ENCODE results near the gene PDE1A.

GRCh38 chr2:182302174-182302573 lies 124.7 kb downstream of the PDE1A start:
- TF ChIP-seq, protein P1, sequence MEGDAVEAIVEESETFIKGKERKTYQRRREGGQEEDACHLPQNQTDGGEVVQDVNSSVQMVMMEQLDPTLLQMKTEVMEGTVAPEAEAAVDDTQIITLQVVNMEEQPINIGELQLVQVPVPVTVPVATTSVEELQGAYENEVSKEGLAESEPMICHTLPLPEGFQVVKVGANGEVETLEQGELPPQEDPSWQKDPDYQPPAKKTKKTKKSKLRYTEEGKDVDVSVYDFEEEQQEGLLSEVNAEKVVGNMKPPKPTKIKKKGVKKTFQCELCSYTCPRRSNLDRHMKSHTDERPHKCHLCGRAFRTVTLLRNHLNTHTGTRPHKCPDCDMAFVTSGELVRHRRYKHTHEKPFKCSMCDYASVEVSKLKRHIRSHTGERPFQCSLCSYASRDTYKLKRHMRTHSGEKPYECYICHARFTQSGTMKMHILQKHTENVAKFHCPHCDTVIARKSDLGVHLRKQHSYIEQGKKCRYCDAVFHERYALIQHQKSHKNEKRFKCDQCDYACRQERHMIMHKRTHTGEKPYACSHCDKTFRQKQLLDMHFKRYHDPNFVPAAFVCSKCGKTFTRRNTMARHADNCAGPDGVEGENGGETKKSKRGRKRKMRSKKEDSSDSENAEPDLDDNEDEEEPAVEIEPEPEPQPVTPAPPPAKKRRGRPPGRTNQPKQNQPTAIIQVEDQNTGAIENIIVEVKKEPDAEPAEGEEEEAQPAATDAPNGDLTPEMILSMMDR (IDR thresholded peaks at IDR 0.05) = no peak
- TF ChIP-seq POLR2A (IDR thresholded peaks at IDR 0.05) = no peak

All from esophagus squamous epithelium (tissue), 4 donors.